NCI-H2029 (cell line): ENCODE data around the gene KLK15.
"Not testable (repeated sequence)": the region's sequence is repeated elsewhere in the genome, so short reads cannot be mapped to it uniquely, and the experiment has no call there.

Source experiments
- DNase-seq: peaks from one replicate; lab custom pipeline; 2025; lab: John Stamatoyannopoulos, UW

The KLK15 gene

DNA sequence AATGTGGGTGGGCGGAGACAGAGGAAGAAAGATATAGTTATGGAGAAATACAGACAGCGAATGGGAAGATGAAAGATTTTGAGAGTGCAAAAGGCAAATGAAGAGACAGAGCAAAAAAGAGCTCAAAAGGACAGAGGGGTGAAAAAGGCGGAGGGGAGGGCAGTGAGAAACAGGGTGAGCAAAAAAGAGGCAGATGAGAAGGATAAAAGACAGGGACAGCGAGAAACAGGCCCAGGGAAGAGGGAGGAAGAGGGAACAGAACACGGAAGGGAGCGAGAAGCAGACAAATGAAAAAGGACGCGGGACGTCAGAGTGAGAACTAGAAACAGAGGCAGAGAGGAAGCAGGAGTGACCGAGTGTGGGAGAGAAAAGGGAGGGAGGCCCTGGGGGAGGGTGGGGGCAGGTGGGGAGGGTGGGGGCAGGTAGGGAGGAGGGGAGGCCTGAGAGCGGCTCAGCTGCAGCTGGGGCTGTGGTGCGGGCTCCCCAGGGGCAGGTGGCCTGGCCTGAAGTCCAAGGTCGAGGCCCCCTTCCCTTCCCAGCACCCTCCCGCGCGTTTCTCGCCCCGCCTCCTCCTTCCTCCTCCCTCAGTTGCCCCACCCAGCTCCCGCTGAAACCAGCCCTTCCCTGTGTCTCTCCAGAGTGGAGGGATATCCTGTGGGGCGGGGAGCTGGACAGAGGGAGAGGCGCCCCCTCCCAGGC, 12.7 kb downstream of the KLK15 start:
- no peak for DNase-seq

DNA sequence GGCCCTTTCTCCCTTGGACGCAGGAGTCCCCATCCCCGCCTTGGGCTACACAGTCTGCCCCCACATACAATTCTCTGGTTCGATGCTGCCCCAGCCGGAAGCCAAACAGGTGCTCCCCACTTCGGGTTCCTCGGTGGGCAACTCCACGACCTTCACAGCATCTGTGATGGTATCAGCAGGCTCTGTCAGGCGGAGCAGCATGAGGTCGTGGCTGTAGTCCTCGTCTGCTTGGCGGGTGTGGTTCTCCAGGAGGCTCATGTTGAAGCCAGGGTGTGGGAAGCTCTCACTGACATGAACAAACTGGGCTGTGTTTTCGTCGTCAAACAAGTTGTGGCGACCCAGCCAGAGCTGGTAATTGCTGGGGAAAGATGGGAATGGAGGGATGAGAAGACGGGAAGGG, 13.3 kb downstream of the KLK15 start:
- DNase-seq: no peak

DNA sequence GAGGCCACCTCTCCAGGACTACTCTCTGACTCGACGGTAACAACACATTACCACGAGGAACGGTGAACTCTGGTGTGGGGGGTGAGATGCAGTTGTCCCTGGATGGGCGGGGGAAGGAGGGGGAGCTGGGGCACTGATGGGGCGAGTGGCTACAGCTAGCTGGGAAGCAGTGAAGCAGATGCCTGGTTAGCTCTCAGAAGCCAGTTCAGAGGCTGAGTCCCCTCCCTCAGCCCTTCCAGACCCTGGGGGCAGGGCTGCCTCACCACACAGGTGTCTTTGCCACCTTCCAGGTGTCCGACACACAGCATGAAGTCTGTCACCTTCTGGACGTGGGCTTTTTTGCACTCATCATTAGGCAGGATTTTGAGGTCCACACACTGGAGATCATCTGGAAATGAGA, 13.7 kb downstream of the KLK15 start:
- DNase-seq: no peak

DNA sequence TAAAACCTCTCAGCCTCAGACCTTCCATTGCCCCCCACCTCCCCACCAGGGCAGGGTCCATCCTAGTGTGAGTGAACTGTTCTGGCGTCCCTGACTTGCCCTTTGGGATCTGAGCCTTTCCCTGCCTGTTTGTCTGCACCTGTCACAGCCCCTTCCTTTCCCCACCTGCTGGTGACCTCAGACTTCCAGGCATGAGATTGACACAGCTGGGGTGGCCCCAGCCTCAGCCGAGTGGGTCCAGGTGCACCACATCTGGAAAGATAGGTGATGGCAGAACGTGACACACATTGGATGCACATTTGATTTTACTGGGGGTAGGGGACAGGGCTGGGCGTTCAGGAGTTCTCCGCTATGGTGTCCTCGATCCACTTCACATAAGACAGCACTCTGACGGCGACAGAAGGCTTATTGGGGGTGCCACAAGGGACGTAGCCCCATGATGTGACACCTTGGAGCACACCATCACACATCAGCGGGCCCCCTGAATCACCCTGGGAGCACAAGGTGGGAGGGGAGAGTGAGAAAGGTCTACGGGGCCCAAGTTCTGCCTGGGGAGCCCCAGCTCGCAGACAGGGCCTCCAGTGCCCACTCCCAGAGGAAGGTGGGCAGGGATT, 14.4 kb downstream of the KLK15 start:
- DNase-seq: no peak

DNA sequence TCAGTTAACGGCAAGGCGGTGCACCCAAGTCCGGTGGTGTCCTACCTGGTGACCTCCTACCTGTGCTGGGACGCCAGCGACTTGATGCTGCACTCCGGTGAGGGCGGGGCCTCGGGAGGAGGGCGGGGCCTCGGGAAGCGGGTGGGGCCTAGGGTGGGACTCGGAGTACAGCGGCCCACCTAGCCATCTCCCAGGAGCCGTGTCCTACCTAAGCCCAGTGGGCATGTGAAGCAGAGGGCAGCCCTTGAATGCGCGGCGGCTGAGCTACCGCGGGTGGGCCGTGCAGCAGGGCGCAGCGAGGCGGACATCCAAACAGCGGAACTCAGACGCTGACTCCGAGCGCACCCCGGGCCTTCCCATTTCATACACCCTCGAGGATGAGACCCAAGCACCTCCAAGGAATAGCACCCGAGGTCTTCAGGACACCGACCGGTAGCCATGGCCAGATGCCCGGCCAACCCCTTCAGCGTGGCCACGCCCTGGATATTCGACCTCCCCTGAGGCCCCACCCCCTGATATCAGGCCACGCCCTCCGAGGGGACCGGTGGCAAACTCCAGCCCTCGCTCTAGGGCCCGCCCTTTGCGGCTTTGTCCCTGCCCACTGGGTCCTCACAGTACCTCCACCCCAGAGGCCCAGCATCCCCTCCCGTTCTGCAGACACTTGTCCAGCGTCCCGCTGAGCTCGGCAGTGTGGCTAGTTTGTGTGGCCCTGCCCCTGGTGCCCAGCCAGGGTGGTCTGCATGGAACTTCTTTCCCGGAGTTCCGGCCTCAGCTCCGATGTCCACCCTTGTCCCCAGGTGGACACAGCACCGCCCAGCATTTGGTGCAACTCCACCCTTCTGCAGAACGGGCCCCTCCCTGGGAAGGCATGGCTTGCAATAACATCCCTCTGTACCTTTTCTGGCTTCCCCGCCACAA, 15.2 kb downstream of the KLK15 start:
- peak; percentile 60 for DNase-seq

DNA sequence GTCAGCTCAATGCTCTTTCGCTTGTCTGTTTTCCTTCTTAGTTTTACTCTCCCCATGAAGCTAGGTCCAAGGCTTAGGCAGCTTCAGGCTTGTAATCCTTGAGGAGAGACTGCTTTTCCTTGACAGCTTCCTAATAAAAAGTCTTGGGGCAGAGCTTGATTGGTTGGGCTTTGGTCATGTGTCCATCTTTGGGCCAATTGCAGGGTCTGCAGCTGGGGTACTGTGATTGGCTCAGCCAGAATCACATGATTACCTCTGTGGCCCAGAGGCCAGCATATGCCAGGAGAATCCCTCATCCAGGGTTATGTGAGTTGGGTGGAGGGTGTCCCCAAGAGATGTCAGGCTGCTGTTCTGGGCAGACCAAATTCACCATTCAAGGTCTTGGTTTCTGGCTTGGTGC, 17.9 kb downstream of the KLK15 start:
- no peak for DNase-seq

DNA sequence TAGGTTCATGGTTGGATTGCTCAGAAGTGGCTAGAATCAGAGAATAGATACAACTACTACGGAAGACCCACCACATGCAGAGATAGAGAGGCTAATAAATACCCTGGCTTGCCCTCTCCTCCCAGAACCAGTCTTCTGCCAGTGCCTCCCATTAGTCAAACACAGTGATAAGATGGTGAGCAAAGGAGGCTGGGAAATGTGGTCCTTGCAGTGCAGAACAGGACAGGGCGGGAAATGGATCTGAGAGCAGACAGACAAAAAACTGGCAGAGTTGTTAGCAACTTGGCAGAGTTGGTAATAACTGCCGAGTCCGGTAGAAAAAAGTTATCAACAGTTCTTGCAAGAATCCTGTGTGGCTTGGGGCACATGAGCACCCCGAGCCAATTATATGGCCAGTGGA, 18.5 kb downstream of the KLK15 start:
- no peak for DNase-seq

DNA sequence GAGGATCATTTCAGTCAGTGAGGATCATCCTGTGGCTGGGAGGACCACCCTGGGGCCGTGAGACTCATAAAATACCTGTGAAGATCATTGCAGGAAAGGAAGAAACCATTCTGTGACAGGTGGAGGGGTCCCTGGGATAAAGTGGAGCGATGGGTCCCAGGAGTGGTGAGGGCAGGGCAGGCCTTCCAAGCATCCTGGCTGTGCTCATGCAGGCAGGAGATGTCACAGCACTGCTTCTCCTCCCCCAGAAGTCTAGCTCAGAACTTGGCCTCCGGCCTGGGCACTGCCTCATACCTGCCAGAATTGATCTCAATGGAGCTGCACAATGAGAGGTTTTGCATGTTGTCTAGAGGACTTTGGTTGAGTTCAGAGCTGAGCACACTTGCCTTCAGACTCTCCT, 20.9 kb downstream of the KLK15 start:
- no peak for DNase-seq

DNA sequence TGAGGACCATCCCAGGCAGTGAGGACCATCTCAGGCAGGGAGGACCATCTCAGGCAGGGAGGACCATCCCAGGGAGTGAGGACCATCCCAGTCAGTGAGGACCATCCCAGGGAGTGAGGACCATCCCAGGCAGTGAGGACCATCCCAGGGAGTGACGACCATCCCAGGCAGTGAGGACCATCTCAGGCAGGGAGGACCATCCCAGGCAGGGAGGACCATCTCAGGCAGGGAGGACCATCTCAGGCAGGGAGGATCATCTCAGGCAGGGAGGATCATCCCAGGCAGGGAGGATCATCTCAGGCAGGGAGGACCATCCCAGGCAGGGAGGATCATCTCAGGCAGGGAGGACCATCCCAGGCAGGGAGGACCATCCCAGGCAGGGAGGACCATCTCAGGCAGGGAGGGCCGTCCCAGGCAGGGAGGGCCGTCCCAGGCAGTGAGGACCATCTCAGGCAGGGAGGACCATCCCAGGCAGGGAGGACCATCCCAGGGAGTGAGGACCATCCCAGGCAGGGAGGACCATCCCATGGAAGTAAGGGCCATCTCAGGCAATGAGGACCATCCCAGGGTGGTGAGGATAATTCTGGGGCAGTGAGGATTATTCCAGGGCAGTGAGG, 21.6 kb downstream of the KLK15 start:
- not testable (repeated sequence) for DNase-seq

DNA sequence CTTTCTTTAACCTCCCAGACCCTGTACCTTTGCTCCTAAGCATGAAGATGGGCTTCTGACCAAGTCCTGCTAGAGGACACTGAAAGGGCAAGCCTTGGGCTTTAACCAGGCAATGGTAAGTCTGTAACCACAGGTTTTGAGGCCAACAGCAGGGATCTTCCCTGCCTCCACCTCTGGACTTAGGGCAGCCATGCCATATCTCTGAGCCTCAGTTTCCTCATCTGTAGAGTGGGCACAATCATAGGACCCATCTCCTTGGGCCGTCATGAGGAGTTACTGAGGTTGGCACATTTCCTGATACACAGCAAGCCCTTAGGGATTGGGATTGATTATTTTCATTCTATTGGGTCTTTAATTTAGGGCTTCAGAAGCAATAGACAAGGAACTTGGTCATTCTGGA, 24.5 kb downstream of the KLK15 start:
- DNase-seq: no peak

DNA sequence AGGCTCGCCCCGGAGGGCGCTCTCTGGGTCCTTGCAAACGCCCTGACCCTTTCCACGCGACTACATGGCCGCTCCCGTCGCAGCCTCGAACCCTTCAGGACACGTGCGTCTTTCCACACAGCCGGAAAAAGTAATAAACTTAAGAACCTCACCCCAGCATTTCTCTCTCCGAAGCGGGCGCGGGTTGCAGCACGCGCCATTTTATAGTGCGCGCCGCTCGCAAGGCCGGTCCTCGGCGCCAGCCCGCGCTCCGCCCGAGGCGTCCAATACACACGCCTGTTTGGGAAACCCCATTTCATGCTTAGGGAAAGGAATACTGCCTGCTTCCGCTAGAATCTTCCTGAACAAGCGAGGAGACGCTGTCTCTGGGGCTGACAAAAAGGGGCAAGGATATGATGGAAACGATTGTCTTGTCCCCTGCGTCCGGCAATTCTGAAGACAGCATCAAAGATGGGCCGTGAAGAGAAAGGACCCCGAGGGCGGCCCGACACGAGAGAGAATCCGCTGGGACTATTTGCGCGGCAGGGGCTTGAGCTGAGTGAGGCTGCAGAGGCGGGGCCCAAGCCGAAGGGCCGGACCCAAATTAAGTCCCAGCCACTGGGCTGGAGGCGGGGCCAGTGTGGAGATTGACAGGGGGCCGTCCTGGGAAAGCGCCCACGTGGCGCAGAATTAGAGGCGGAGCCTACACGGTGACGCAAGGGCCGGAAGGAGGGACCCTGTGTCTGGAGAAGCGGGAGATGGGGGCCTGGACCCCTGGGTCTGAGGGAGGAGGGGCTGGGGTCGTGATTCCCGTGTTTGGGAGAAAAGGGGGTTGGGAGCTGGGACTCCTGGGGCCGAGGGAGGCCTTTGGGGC, 28.7 kb downstream of the KLK15 start:
- DNase-seq: peak; percentile 98

DNA sequence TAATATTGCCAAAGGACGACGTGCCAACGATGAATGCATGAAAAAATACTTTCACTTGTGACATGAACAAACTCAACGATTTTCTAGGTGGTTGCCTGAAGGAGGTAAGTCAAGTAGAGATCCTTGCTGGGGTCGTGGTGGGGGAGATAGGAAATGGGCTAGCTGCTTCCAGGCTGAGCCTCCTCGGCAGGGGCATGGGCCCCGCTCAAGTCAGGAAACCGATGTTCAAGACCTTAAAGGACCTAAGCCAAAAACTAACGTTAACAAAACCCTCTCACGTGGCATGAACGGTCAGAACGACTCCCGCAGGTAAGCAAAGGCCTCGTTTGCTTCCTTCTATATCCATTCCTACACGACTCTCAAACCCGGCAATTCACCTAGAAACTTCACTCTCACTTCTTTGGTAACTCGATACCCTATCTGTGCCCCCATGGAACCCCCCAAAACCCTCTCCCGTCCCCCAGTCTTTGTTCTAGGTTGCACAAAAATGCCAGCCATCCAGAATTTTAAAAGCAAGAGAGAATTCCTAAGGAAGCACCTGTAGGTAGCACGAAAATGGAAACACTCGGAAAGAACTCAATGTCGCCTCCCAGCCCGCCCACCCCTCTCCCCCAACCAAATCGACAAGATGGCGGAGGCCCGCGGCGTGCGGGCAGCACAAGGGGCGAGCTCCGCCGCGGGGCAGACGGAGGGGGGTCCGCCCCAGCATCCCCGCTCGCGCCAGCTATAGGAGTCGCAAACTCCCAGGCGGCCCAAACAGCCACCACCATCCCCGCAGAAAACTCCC, 29.5 kb downstream of the KLK15 start:
- peak; percentile 17 for DNase-seq

DNA sequence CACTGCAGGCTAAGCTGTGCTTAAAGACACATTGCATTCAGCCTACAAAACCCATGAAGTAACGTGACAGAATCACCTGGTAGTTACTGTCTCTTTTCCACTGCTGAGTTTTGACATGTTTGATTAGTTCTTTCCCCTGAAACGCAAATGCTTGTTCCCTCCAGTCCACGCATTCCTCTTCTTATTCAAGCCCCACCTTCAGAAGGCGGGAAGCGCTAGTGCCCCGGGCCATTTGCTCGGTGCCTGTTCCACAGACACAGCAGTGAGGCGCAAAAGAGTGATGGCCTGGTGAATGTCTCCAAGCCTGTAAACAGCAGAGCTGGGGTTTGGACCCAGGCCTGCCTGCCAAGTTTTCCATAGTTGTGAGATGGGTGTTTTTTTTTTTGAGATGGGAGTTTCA, 32.3 kb downstream of the KLK15 start:
- no peak for DNase-seq

DNA sequence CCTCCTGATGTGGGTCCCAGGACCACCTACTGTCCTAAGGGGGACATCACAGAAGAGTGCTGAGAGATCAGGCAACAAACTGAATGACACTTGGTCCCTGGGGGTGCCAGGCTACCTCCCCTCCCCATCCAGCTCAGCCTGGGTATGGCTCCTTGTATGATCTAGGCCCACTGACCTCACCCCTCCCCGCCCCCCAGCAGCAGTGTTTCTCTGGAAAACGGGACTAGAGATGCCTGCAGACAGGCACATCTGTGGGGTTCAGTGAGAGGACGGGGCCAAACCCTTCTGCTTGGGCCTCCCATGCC, 33.9 kb downstream of the KLK15 start:
- no peak for DNase-seq

DNA sequence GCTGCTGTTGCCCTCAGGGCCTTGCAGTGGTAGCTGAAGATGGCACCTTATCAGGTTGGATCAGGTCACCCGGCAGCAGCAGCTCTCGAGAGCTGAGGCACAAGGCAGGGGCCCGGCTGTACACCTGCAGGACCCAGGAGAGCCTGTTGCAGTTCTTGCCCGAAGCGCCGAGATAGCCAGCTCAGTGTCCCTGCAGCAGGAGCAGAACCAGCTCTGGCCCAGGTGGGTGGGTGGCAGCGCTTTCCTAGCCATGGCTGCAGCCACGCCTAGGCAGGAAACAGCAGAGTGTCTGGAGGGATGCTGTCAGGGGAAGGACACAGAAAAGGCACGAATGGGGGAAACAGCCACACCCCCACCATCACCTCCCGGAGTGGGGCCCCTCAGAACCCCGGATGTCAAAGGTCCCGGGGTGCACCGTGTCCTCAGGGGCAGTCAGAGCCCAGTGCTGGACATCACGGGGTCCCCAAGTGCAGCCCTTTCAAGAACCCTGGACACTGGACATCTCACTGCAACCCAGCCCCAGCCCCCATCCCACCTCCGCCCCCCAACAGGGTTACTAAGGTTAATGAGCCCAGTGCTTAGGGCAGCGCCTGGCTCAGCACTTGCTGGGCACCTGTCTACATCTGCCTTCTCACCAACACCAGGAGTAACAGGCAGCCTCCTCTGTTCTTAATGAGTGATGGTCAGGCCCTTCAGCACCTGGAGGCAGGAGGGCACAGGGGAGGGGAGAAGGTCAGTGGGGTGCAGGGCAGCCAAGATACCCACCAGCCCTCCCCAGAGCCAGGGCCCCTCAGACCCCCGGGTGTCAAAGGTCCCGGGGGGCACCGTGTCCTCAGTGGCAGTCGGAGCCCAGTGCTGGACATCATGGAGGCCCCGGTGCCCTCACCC, 34.5 kb downstream of the KLK15 start:
- no peak for DNase-seq

DNA sequence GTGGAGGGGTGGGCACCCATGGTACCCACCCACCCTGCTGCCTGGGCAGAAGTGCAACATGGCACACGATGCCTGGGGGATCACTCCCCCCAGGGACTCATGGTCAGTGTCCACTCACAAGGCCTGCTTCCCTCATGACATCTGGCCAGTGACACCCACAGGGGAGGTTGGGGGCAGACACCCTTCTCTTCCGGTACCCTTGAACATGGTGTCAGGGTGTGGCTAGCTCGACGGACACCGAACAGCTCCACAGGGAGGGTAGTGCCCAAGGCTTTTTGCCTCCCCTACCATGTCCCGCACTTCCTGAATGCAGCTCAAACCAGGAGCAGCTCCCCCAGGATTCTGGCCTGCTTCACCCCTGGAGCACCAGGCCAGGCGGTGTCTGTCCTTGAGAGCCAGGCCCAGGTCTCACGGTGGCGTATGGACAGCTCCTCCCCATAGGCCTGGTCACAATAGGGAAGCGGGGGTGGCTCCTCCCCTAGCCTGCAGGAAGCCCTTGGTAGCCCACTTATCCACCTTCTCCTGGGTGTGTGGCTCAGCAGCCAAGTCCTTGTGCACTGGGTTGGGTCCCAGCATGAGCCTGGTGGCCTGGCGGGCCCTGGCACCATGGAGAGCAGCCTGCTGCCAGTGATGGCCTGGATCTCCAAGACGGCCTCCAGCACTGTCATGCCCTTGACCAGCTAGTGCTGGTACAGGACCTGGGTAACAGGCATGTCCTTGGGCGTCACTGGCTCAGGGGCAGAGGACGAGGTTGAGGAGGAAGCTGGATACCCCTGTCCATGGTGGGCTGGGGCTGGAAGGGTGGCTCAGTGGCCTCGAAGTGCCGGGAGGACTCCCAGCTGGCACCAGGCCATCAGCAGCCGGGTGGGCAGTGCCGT, 35.4 kb downstream of the KLK15 start:
- DNase-seq: no peak

DNA sequence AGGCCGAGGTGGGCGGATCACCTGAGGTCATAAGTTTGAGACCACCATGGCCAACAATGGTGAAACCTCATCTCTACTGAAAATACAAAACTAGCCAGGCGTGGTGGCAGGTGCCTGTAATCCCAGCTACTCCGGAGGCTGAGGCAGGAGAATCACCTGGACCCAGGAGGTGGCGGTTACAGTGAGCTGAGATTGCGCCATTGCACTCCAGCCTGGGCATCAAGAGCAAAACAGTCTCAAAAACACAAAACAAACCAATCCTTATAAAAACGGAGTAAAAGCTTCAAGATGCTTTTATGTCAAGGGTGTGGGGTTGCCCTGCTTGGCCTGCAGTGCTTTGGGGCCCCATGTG, 36.0 kb downstream of the KLK15 start:
- no peak for DNase-seq

DNA sequence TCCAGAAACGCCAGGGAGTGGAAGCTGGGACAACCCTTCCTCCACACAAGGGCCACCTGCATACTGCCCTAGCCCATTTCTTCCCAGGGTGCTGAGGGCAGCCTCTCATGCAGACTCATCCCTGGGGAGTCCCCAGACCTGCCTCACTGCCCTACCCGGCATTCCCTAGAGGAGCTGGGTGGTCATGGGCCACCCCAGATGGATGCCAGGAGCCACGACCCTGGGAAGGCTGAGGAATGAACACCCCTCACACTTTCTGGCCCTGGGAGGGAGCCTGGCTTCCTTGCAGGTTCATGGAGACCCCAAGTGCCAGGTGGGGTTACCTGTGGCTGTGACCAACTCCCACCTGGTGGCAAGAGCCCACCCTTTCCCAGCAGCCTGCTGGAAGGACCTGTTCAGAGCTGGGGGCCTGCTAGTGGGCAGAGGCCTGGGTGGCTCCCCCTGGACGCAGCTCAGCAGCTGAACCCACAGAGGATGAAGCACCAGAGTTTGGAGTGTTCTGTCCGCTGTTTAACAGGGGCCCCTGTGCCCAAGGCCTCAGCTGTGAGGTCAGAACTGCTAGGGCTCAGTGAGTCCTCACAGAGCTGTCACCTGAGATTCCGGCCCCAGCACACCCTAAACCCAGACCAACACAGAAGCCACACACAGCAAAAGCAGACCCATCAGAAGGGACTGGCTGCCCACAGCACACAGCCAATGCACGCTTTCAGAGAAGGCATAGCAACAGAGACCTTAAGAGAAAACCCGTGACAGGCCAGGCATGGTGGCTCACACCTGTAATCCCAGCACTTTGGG, 36.5 kb downstream of the KLK15 start:
- DNase-seq: no peak
